Neural cell (in vitro differentiated cells): ENCODE data around the gene FBXL15. TPM values are rescaled to one million over a fixed set of nuclear protein-coding genes. Genes with fewer than 3 reads are reported as not detected.

Source experiments
- H2AFZ ChIP-seq: fragments of 200-600, 300-800 bp; sonication (generic), shearing (Covaris generic); 2 replicates; pipeline ENCODE4 v1.6.0; 2014; ENCODE audit warnings: low read depth, mild to moderate bottlenecking, antibody characterized with exemption, low read length, moderate library complexity
- H3F3A ChIP-seq: fragments of 200-600 bp; shearing (Covaris generic); 2 replicates; pipeline ENCODE4 v1.6.1; 2016; ENCODE audit warnings: mild to moderate bottlenecking, moderate library complexity, mixed read lengths, antibody characterized with exemption, low read length; ENCODE audit not compliant: insufficient read depth, poor library complexity, severe bottlenecking
- H3K27ac ChIP-seq: fragments of 200-600, 300-800 bp; sonication (generic), shearing (Covaris generic); 2 replicates; pipeline ENCODE4 v1.5.1; 2014; ENCODE audit warnings: mild to moderate bottlenecking, low read length, moderate library complexity
- H3K27me3 ChIP-seq: fragments of 300-800, 200-600 bp; sonication (generic), shearing (Covaris generic); 2 replicates; pipeline ENCODE4 v1.6.0; 2014; ENCODE audit warnings: mild to moderate bottlenecking, low read depth, low read length, moderate library complexity; ENCODE audit not compliant: insufficient read depth
- H3K36me3 ChIP-seq: fragments of 300-800, 200-600 bp; sonication (generic), shearing (Covaris generic); 2 replicates; pipeline ENCODE4 v1.5.1; 2014; ENCODE audit warnings: mild to moderate bottlenecking, antibody characterized with exemption, low read length, moderate library complexity; ENCODE audit not compliant: insufficient read depth
- H3K4me2 ChIP-seq: fragments of 300-800, 200-600 bp; sonication (generic), shearing (Covaris generic); 2 replicates; pipeline ENCODE4 v1.6.0; 2014; ENCODE audit warnings: mild to moderate bottlenecking, low read length
- H3K4me3 ChIP-seq: fragments of 300-800, 200-600 bp; sonication (generic), shearing (Covaris generic); 2 replicates; pipeline ENCODE4 v1.5.1; 2014; ENCODE audit warnings: mild to moderate bottlenecking, low read length, moderate library complexity
- H3K79me2 ChIP-seq: fragments of 200-600 bp; shearing (Covaris generic); replicated peaks from 2 replicates; pipeline ENCODE4 v1.6.0; 2014; ENCODE audit warnings: mild to moderate bottlenecking, low read length, moderate library complexity; ENCODE audit not compliant: insufficient read depth
- H3K9ac ChIP-seq: fragments of 300-800, 200-600 bp; sonication (generic), shearing (Covaris generic); 2 replicates; pipeline ENCODE4 v1.6.1; 2016; ENCODE audit warnings: mild to moderate bottlenecking, low read length, mixed read lengths
- H3K9me2 ChIP-seq: fragments of 200-600 bp; shearing (Covaris generic); 2 replicates; pipeline ENCODE4 v1.6.1; 2016; ENCODE audit warnings: mild to moderate bottlenecking, low read length, mixed read lengths; ENCODE audit not compliant: insufficient read depth
- H3K9me3 ChIP-seq: fragments of 200-600, 300-800 bp; sonication (generic), shearing (Covaris generic); 2 replicates; pipeline ENCODE4 v1.6.1; 2016; ENCODE audit warnings: mild to moderate bottlenecking, mixed run types, low read length, moderate library complexity, mixed read lengths
- H4K20me1 ChIP-seq: fragments of 200-600 bp; shearing (Covaris generic); 2 replicates; pipeline ENCODE4 v1.6.1; 2016; ENCODE audit warnings: mild to moderate bottlenecking, mixed run types; ENCODE audit not compliant: insufficient read depth
- EP300 ChIP-seq: fragments of 450-650 bp; conservative IDR thresholded peaks from 2 replicates; pipeline ENCODE4 v1.6.1; 2014; ENCODE audit warnings: antibody characterized with exemption, mild to moderate bottlenecking, moderate library complexity; ENCODE audit not compliant: poor library complexity, severe bottlenecking
- EZH2 ChIP-seq: fragments of 200-600, 300-800 bp; shearing (Covaris generic), sonication (generic); IDR thresholded peaks from 2 replicates; pipeline ENCODE4 v1.6.1; 2014; ENCODE audit warnings: antibody characterized with exemption, low read length, borderline replicate concordance, mild to moderate bottlenecking; ENCODE audit not compliant: insufficient read depth, poor library complexity, severe bottlenecking
- MXI1 ChIP-seq: fragments of 450-650 bp; conservative IDR thresholded peaks from 2 replicates; pipeline ENCODE4 v1.6.1; 2014; ENCODE audit warnings: antibody characterized with exemption, mild to moderate bottlenecking; ENCODE audit not compliant: poor library complexity, severe bottlenecking
- POLR2AphosphoS5 ChIP-seq: IDR thresholded peaks from 2 replicates; pipeline ENCODE4 v1.6.1; 2012
- RAD21 ChIP-seq: fragments of 450-650 bp; conservative IDR thresholded peaks from 2 replicates; pipeline ENCODE4 v1.6.1; 2014; ENCODE audit warnings: antibody characterized with exemption, mild to moderate bottlenecking, moderate library complexity
- SMC3 ChIP-seq: fragments of 450-650 bp; conservative IDR thresholded peaks from 2 replicates; pipeline ENCODE4 v1.6.1; 2014; ENCODE audit warnings: antibody characterized with exemption, mild to moderate bottlenecking, moderate library complexity; ENCODE audit not compliant: poor library complexity
- TAF1 ChIP-seq: IDR thresholded peaks from 2 replicates; pipeline ENCODE4 v1.6.1; 2012; ENCODE audit warnings: low read depth
- polyA plus RNA-seq: library from polyadenylated mRNA; depleted of rRNA; stranded (reverse); fragments of >200 nt; gene quantifications from 2 replicates; pipeline ENCODE4 v1.2.3, GENCODE V29; 2014
- TF ChIP-seq, protein P1 (sequence below): fragments of 450-650 bp; IDR thresholded peaks from 2 replicates; pipeline ENCODE4 v1.5.1; 2014; ENCODE audit warnings: antibody characterized with exemption, mild to moderate bottlenecking, moderate library complexity; ENCODE audit not compliant: poor library complexity, severe bottlenecking
- TF ChIP-seq, protein P2 (sequence below): IDR thresholded peaks from 2 replicates; pipeline ENCODE4 v1.6.1; 2012; ENCODE audit warnings: borderline replicate concordance

Gene FBXL15
- polyA plus RNA-seq, 1 donor from 2014 or later, result 37.8 TPM

DNA sequence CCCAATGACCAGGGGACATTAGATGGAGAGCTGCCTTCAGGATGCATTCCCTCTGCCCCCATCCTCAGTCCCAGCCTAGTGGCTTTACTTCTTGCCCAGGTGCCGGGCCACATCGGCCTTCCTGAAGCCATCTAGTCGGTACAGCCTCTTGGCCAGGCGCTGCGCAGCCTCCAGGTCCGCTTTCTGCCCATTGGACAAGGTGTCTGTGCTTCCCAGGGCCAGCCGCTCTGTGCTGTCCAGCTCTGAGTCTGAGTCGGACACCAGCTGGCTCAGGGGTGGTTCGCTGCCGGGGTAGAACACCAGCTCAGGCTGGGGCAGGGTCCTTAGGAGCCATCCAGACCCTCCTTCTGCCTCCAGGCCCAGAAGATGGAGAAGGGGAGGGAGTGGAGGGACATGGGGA, 8.3 kb upstream of the FBXL15 start:
- Histone ChIP-seq H3K27me3 (peaks cover 7% of the 10 kb centered on the region), H3K4me3 (peak overlapping the region; percentile 62), H3K9me2 (no peaks in the 10 kb centered on the region), H3F3A (no peaks in the 10 kb centered on the region), H3K36me3 (no peaks in the 10 kb centered on the region), H3K9me3 (no peaks in the 10 kb centered on the region), H3K27ac (peak overlapping the region; percentile 68), H3K79me2 (peaks cover 14% of the 10 kb centered on the region), H3K9ac (peak overlapping the region; percentile 58), H4K20me1 (no peaks in the 10 kb centered on the region), H2AFZ (no peak overlapping the region), H3K4me2 (peak overlapping the region; percentile 67)
- TF ChIP-seq POLR2AphosphoS5 (no peak), RAD21 (no peak), MXI1 (no peak), EP300 (no peak), EZH2 (no peak), TAF1 (no peak), SMC3 (no peak)
- TF ChIP-seq, protein P1, sequence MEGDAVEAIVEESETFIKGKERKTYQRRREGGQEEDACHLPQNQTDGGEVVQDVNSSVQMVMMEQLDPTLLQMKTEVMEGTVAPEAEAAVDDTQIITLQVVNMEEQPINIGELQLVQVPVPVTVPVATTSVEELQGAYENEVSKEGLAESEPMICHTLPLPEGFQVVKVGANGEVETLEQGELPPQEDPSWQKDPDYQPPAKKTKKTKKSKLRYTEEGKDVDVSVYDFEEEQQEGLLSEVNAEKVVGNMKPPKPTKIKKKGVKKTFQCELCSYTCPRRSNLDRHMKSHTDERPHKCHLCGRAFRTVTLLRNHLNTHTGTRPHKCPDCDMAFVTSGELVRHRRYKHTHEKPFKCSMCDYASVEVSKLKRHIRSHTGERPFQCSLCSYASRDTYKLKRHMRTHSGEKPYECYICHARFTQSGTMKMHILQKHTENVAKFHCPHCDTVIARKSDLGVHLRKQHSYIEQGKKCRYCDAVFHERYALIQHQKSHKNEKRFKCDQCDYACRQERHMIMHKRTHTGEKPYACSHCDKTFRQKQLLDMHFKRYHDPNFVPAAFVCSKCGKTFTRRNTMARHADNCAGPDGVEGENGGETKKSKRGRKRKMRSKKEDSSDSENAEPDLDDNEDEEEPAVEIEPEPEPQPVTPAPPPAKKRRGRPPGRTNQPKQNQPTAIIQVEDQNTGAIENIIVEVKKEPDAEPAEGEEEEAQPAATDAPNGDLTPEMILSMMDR, result no peak
- TF ChIP-seq, protein P2, sequence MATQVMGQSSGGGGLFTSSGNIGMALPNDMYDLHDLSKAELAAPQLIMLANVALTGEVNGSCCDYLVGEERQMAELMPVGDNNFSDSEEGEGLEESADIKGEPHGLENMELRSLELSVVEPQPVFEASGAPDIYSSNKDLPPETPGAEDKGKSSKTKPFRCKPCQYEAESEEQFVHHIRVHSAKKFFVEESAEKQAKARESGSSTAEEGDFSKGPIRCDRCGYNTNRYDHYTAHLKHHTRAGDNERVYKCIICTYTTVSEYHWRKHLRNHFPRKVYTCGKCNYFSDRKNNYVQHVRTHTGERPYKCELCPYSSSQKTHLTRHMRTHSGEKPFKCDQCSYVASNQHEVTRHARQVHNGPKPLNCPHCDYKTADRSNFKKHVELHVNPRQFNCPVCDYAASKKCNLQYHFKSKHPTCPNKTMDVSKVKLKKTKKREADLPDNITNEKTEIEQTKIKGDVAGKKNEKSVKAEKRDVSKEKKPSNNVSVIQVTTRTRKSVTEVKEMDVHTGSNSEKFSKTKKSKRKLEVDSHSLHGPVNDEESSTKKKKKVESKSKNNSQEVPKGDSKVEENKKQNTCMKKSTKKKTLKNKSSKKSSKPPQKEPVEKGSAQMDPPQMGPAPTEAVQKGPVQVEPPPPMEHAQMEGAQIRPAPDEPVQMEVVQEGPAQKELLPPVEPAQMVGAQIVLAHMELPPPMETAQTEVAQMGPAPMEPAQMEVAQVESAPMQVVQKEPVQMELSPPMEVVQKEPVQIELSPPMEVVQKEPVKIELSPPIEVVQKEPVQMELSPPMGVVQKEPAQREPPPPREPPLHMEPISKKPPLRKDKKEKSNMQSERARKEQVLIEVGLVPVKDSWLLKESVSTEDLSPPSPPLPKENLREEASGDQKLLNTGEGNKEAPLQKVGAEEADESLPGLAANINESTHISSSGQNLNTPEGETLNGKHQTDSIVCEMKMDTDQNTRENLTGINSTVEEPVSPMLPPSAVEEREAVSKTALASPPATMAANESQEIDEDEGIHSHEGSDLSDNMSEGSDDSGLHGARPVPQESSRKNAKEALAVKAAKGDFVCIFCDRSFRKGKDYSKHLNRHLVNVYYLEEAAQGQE, result no peak

DNA sequence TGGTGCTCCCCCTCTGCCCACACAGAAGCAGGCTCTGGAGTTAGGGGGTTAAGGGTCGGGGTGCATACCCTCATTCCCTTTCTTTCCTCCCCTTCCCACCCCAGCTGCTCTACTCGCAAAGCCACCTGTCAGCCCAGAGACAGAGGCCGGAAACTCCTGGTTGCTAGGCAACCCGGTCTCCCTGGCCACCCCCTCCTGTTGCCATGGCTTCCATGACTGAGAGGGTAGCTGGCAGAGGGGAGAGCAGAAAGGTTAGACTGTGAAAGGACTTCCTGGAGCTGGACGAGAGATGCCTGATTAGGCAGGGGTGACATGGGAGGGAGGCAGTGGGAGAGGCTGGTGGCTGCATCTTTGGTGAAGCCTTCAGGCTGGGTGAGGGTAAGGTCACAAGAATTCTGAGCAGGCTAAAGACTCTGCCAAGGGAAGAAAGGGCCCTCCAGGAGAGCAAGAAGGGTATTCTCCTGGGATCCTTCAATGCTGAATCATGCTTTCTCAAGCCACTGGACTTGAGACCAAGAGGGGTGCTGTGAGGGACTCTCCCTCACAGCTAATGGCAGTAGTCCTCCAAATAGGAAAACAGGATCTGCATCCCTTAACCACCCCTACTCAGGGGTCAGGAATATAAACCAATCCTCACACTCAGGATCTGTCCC, 7.5 kb upstream of the FBXL15 start:
- H2AFZ ChIP-seq, result no peak overlapping the region
- peak overlapping the region; percentile 67 for H3K4me2 ChIP-seq
- H3F3A ChIP-seq, result no peaks in the 10 kb centered on the region
- no peak for TF ChIP-seq TAF1
- peak; percentile 64 for TF ChIP-seq MXI1
- TF ChIP-seq, protein P1, result no peak
- TF ChIP-seq POLR2AphosphoS5, result no peak
- no peak for TF ChIP-seq RAD21
- TF ChIP-seq EZH2, result no peak
- TF ChIP-seq, protein P2, result no peak
- TF ChIP-seq EP300, result peak; percentile 34
- TF ChIP-seq SMC3, result no peak
- H3K9ac ChIP-seq, result peak overlapping the region; percentile 58
- H3K27me3 ChIP-seq, result peaks cover 2% of the 10 kb centered on the region
- peaks cover 14% of the 10 kb centered on the region for H3K79me2 ChIP-seq
- H3K9me3 ChIP-seq, result no peaks in the 10 kb centered on the region
- H4K20me1 ChIP-seq, result no peaks in the 10 kb centered on the region
- H3K9me2 ChIP-seq, result no peaks in the 10 kb centered on the region
- peak overlapping the region; percentile 68 for H3K27ac ChIP-seq
- H3K36me3 ChIP-seq, result no peaks in the 10 kb centered on the region
- H3K4me3 ChIP-seq, result peak overlapping the region; percentile 62
